ENCODE data around the gene TCP1.
"Not testable (repeated sequence)": the region's sequence is repeated elsewhere in the genome, so short reads cannot be mapped to it uniquely, and the experiment has no call there.

DNA sequence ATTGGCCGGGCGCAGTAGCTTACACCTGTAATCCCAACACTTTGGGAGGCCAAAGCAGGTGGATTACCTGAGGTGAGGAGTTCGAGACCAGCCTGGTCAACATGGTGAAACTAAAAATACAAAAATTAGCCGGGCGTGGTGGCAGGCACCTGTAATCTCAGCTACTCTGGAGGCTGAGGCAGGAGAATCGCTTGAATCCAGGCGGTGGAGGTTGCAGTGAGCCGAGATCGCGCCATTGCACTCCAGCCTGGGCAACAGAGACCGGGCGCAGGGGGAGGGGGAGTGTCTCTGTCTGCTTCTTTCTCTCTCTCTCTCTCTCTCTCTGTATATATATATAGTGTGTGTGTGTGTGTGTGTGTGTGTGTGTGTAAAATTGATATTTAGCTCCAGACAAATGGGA is 56.9 kb downstream of the TCP1 start:
- TF ChIP-seq, protein P1, sequence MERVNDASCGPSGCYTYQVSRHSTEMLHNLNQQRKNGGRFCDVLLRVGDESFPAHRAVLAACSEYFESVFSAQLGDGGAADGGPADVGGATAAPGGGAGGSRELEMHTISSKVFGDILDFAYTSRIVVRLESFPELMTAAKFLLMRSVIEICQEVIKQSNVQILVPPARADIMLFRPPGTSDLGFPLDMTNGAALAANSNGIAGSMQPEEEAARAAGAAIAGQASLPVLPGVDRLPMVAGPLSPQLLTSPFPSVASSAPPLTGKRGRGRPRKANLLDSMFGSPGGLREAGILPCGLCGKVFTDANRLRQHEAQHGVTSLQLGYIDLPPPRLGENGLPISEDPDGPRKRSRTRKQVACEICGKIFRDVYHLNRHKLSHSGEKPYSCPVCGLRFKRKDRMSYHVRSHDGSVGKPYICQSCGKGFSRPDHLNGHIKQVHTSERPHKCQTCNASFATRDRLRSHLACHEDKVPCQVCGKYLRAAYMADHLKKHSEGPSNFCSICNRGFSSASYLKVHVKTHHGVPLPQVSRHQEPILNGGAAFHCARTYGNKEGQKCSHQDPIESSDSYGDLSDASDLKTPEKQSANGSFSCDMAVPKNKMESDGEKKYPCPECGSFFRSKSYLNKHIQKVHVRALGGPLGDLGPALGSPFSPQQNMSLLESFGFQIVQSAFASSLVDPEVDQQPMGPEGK (CRISPR knock-in tag; IDR thresholded peaks at IDR 0.05; ENCODE audit: borderline replicate concordance): not testable (repeated sequence)
- not testable (repeated sequence) for TF ChIP-seq ZNF70 (CRISPR knock-in tag; IDR thresholded peaks at IDR 0.05); ARNTL (CRISPR knock-in tag; IDR thresholded peaks at IDR 0.05; ENCODE audit: borderline replicate concordance, low read depth)
- TF ChIP-seq, protein P2, sequence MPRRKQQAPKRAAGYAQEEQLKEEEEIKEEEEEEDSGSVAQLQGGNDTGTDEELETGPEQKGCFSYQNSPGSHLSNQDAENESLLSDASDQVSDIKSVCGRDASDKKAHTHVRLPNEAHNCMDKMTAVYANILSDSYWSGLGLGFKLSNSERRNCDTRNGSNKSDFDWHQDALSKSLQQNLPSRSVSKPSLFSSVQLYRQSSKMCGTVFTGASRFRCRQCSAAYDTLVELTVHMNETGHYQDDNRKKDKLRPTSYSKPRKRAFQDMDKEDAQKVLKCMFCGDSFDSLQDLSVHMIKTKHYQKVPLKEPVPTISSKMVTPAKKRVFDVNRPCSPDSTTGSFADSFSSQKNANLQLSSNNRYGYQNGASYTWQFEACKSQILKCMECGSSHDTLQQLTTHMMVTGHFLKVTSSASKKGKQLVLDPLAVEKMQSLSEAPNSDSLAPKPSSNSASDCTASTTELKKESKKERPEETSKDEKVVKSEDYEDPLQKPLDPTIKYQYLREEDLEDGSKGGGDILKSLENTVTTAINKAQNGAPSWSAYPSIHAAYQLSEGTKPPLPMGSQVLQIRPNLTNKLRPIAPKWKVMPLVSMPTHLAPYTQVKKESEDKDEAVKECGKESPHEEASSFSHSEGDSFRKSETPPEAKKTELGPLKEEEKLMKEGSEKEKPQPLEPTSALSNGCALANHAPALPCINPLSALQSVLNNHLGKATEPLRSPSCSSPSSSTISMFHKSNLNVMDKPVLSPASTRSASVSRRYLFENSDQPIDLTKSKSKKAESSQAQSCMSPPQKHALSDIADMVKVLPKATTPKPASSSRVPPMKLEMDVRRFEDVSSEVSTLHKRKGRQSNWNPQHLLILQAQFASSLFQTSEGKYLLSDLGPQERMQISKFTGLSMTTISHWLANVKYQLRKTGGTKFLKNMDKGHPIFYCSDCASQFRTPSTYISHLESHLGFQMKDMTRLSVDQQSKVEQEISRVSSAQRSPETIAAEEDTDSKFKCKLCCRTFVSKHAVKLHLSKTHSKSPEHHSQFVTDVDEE (CRISPR knock-in tag; IDR thresholded peaks at IDR 0.05): not testable (repeated sequence)
